Astrocyte (in vitro differentiated cells and primary cell): ENCODE measurements around the gene SPSB3. TPM values are rescaled to one million over a fixed set of nuclear protein-coding genes. Genes with fewer than 3 reads are reported as not detected.

Experiments
- DNase-seq: peaks from one replicate; pipeline ENCODE4 v3.0.0-alpha.2; 2010; ENCODE audit warnings: low read depth
- FAIRE-seq: peaks from 2 replicates; lab custom pipeline; 2011; peaks lifted over from hg19 to GRCh38; lab: Jason Lieb, UNC
- H2AFZ ChIP-seq: 2 replicates; pipeline ENCODE4 v1.6.0; 2012; ENCODE audit warnings: low read depth, low read length, inconsistent platforms
- H3K27ac ChIP-seq: 2 replicates; pipeline ENCODE4 v1.5.1; 2011; ENCODE audit warnings: low read depth, low read length, inconsistent platforms
- H3K27me3 ChIP-seq: 2 replicates; pipeline ENCODE4 v1.6.0; 2011; ENCODE audit warnings: low read length, inconsistent platforms; ENCODE audit not compliant: insufficient read depth
- H3K36me3 ChIP-seq: 2 replicates; pipeline ENCODE4 v1.5.1; 2011; ENCODE audit warnings: low read length, inconsistent platforms; ENCODE audit not compliant: insufficient read depth
- H3K4me1 ChIP-seq: 2 replicates; pipeline ENCODE4 v1.5.1; 2011; ENCODE audit warnings: low read length, inconsistent platforms; ENCODE audit not compliant: insufficient read depth
- H3K4me2 ChIP-seq: 2 replicates; pipeline ENCODE4 v1.6.0; 2012; ENCODE audit warnings: low read length, inconsistent platforms
- H3K4me3 ChIP-seq: 2 replicates; pipeline ENCODE4 v1.5.1; 2011; ENCODE audit warnings: low read depth, mild to moderate bottlenecking, low read length, inconsistent platforms; ENCODE audit not compliant: insufficient read depth
- H3K79me2 ChIP-seq: 2 replicates; pipeline ENCODE4 v1.6.0; 2012; ENCODE audit warnings: mild to moderate bottlenecking, low read length, inconsistent platforms; ENCODE audit not compliant: insufficient read depth
- H3K9ac ChIP-seq: 2 replicates; pipeline ENCODE4 v1.6.0; 2012; ENCODE audit warnings: mild to moderate bottlenecking, low read length, inconsistent platforms
- H3K9me3 ChIP-seq: 2 replicates; pipeline ENCODE4 v1.5.1; 2012; ENCODE audit warnings: low read depth, mild to moderate bottlenecking, low read length, inconsistent platforms; ENCODE audit not compliant: insufficient read depth
- H4K20me1 ChIP-seq: 2 replicates; pipeline ENCODE4 v1.6.0; 2012; ENCODE audit warnings: low read length, inconsistent platforms; ENCODE audit not compliant: insufficient read depth
- H3K27ac Mint-ChIP-seq: one replicate; pipeline ENCODE4 v1.8.0; 2021; ENCODE audit warnings: mild to moderate bottlenecking, mixed read lengths; ENCODE audit not compliant: unreplicated experiment
- H3K27me3 Mint-ChIP-seq: one replicate; pipeline ENCODE4 v1.8.0; 2021; ENCODE audit warnings: low read depth, mixed read lengths; ENCODE audit not compliant: unreplicated experiment
- H3K36me3 Mint-ChIP-seq: one replicate; pipeline ENCODE4 v1.8.0; 2021; ENCODE audit warnings: low read depth, mixed read lengths; ENCODE audit not compliant: unreplicated experiment
- H3K4me1 Mint-ChIP-seq: one replicate; pipeline ENCODE4 v1.8.0; 2021; ENCODE audit warnings: low read depth, mixed read lengths; ENCODE audit not compliant: unreplicated experiment
- H3K4me3 Mint-ChIP-seq: one replicate; pipeline ENCODE4 v1.8.0; 2021; ENCODE audit warnings: mild to moderate bottlenecking, moderate library complexity, mixed read lengths; ENCODE audit not compliant: unreplicated experiment
- H3K9me3 Mint-ChIP-seq: one replicate; pipeline ENCODE4 v1.8.0; 2021; ENCODE audit warnings: mild to moderate bottlenecking, mixed read lengths; ENCODE audit not compliant: unreplicated experiment
- CTCF ChIP-seq: IDR thresholded peaks from 2 replicates; pipeline ENCODE4 v1.5.1; 2011; ENCODE audit warnings: low read depth, mild to moderate bottlenecking, inconsistent platforms, low read length, moderate library complexity; ENCODE audit not compliant: insufficient read depth
- EZH2 ChIP-seq: IDR thresholded peaks from 2 replicates; pipeline ENCODE4 v1.6.1; 2012; ENCODE audit warnings: mild to moderate bottlenecking, low read length, inconsistent platforms; ENCODE audit not compliant: insufficient read depth
- total RNA-seq: library from RNA; stranded (reverse); gene quantifications from 2 replicates; pipeline ENCODE4 v1.2.1, GENCODE V29; 2021

Gene SPSB3
- total RNA-seq, 1 donor from 2014 or later: 23.3 TPM

- Histone ChIP-seq H3K79me2 (peaks cover 16% of the 10 kb centered on the region), H3K27me3 (no peaks in the 10 kb centered on the region), H3K4me3 (peak overlapping the region; percentile 44), H3K27ac (peak overlapping the region; percentile 99), H3K9me3 (no peaks in the 10 kb centered on the region), H3K9ac (peak overlapping the region; percentile 88), H3K36me3 (peaks cover 10% of the 10 kb centered on the region), H4K20me1 (peaks cover 33% of the 10 kb centered on the region), H2AFZ (no peak overlapping the region), H3K4me2 (peak overlapping the region; percentile 83), H3K4me1 (peaks cover 34% of the 10 kb centered on the region)
- no peak for TF ChIP-seq EZH2
- peak; percentile 14 for TF ChIP-seq CTCF
- DNase-seq (peak; percentile 88), FAIRE-seq (peak; percentile 43)
- Mint-ChIP-seq H3K36me3 (peaks cover 6% of the 10 kb centered on the region), H3K4me3 (peak overlapping the region; percentile 54), H3K9me3 (no peaks in the 10 kb centered on the region), H3K27me3 (no peaks in the 10 kb centered on the region), H3K4me1 (peaks cover 19% of the 10 kb centered on the region), H3K27ac (peak overlapping the region; percentile 98)
These were observed 37.0 kb downstream of the SPSB3 start for GRCh38 chr16:1745181-1745899.

GRCh38 chr16:1744338-1744840 is 38.0 kb downstream of the SPSB3 start:
- H3K79me2 ChIP-seq: peaks cover 16% of the 10 kb centered on the region
- Mint-ChIP-seq H3K27me3 (no peaks in the 10 kb centered on the region), H3K9me3 (no peaks in the 10 kb centered on the region), H3K36me3 (peaks cover 3% of the 10 kb centered on the region), H3K4me1 (peaks cover 19% of the 10 kb centered on the region), H3K4me3 (no peak overlapping the region), H3K27ac (peak overlapping the region; percentile 98)
- H3K4me2 ChIP-seq: no peak overlapping the region
- peaks cover 39% of the 10 kb centered on the region for H4K20me1 ChIP-seq
- no peaks in the 10 kb centered on the region for H3K27me3 ChIP-seq
- H3K4me1 ChIP-seq: peaks cover 30% of the 10 kb centered on the region
- DNase-seq (no peak), FAIRE-seq (no peak)
- no peak overlapping the region for H3K4me3 ChIP-seq
- H3K36me3 ChIP-seq: peaks cover 11% of the 10 kb centered on the region
- H3K9ac ChIP-seq: no peak overlapping the region
- no peak for TF ChIP-seq CTCF
- no peak for TF ChIP-seq EZH2
- no peak overlapping the region for H2AFZ ChIP-seq
- H3K9me3 ChIP-seq: no peaks in the 10 kb centered on the region
- no peak overlapping the region for H3K27ac ChIP-seq
